GM21825 (cell line): Measurements from ENCODE around the gene CDK5RAP3.
"Not testable (repeated sequence)": the region's sequence is repeated elsewhere in the genome, so short reads cannot be mapped to it uniquely, and the experiment has no call there.

ENCODE experiments used
- ATAC-seq: cut with Tn5 transposase; IDR thresholded peaks from one replicate; pipeline ENCODE4 v1.9.1; 2021; ENCODE audit warnings: mild to moderate bottlenecking, moderate library complexity; ENCODE audit not compliant: unreplicated experiment

CDK5RAP3 gene, protein sequence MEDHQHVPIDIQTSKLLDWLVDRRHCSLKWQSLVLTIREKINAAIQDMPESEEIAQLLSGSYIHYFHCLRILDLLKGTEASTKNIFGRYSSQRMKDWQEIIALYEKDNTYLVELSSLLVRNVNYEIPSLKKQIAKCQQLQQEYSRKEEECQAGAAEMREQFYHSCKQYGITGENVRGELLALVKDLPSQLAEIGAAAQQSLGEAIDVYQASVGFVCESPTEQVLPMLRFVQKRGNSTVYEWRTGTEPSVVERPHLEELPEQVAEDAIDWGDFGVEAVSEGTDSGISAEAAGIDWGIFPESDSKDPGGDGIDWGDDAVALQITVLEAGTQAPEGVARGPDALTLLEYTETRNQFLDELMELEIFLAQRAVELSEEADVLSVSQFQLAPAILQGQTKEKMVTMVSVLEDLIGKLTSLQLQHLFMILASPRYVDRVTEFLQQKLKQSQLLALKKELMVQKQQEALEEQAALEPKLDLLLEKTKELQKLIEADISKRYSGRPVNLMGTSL

GRCh38 chr17:47970725-47971499, at the start of gene CDK5RAP3:
CDK5RAP3 (plus strand) TSS chr17:47971113; CDS start chr17:47971147, 34 bp downstream.
- ATAC-seq = peak; percentile 95

GRCh38 chr17:47924785-47925677, 45.9 kb upstream of the CDK5RAP3 start:
- no peak for ATAC-seq

GRCh38 chr17:47925678-47925988, 45.3 kb upstream of the CDK5RAP3 start:
- no peak for ATAC-seq

DNA sequence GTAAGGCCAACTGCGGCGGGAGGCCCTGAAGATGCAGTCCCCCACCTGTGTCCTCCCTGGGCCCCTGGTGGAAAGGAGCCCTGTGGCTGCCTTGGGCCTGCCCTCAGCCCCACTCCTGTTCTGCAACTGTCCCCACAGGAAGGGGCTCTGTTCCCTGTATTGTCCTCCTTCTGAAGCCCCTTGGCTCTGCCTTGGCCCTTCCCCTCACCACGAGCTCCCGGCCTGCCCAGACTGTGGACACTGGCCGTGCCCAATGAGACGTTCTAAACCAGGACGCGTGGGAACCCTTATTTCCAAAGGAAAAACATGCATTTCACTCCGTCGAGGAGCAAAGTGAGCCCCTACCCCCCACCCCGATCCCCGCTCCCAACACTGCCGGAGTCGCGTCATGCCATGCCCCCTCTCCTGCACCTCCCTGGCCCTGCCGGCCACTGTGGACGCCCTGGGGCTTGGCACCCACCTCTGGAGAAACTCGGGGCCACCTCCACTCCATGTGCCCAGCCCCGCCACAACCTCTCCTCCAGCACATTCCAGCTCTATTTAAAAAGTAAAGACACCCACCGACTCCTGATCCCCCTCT, 43.0 kb upstream of the CDK5RAP3 start:
- no peak for ATAC-seq

GRCh38 chr17:47928415-47928814, 42.5 kb upstream of the CDK5RAP3 start:
- no peak for ATAC-seq

GRCh38 chr17:47929218-47930000, 41.5 kb upstream of the CDK5RAP3 start:
- ATAC-seq = no peak

DNA sequence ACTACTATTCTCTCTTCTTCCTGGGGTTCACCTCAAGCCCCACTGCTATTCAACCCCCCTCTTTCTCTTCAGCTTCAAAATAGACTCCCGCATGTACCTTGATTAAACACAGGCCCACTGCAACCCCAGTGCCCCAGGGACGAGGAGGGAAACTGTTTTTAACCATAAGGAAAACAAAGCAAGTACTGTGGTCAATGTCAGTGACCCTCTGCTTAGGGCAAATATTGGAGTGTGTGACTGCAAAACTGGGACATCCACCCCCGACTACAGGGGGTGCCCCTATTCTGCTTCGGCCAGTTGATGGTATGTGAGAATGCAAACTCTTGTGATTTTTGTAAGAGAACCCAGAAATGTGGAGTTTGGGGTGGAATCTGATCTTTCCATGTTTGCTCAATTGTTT, 39.1 kb upstream of the CDK5RAP3 start:
- no peak for ATAC-seq

- ATAC-seq = no peak
Measured at GRCh38 chr17:47934856-47935255, 36.1 kb upstream of the CDK5RAP3 start.

GRCh38 chr17:47935468-47935867, 35.4 kb upstream of the CDK5RAP3 start:
- not testable (repeated sequence) for ATAC-seq

DNA sequence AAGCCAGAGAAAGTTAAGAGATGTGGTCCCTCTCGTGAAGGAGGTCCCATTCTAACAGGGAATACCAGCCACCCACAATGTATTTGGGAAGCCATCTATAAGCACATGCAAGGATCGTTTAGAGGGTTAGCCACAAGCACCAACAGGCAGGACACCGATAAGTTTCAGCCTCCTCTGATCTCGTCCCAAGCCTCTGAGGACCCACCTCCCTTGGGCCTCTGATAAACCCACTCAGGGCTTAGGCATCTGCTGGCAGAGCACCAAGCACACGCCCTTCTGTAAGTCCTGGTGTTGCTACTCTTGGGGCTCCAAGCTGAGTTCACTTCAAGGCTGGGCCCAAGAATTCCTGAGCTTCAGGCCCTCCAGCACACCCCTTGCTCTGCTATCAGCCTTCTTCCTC, 35.0 kb upstream of the CDK5RAP3 start:
- no peak for ATAC-seq

DNA sequence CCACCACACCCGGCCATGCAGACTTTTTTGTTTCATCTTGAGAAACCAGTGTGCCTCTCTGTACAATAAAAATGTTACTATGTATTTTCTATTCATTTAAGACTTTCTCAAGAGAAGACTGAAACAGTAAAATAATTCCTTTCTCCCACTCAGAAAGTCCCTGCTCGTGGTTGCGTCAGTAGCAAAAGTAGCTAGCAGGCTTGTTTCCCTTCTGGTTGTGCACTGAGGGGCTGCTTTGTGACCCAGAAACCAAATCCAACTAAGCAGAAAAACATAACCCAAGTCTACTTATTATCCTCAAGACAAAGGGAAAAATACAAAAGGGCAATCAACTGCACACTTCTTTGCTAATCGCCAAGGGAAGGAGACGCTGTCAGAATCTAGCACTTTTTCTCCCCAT, 33.0 kb upstream of the CDK5RAP3 start:
- no peak for ATAC-seq

GRCh38 chr17:47941246-47942095, 29.4 kb upstream of the CDK5RAP3 start, which contains the start of gene PNPO:
PNPO (plus strand) TSS chr17:47941571; CDS start chr17:47941676, 105 bp downstream.
- ATAC-seq = peak; percentile 84

DNA sequence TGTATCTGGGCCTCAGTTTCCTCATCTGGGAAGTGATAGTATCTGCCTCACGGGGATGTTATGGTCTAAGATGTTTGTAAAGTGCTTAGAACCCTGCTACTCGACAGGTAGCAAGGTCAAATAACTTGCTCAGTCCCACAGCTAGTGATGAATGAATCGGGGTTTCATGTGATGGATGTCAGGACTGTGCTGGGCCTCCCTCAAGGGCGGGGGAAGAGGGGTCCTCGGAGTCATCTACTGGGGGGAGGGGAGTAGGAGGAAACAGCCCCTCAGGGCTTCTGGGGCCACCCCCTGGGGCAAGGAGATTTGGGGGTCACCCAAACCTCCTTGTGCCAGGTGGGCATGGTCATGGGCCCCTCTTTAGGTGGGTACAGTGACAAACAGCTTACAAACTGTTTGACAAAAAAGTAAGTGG, 28.8 kb upstream of the CDK5RAP3 start:
- no peak for ATAC-seq

DNA sequence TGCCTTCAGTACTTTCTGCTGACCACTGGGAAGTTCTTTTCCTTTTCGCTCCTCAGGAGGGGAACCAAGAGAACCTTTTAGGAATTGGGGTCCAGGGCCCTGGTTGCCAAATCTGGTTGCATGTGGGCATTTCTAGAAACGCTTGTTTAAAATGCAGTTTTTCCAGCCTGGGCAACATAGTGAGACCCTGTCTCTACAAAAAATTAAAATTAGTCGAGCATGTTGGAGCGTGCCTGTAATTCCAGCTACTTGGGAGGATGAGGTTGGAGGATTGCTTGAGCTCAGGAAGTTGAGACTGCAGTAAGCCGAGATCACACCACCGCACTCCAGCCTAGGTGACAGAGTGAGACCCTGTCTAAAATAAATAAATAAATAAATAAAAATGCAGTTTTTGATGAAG, 28.3 kb upstream of the CDK5RAP3 start:
- ATAC-seq = no peak

- no peak for ATAC-seq
Measured at GRCh38 chr17:47945080-47945479, 25.8 kb upstream of the CDK5RAP3 start.

- ATAC-seq = no peak
Measured at GRCh38 chr17:47945529-47946508, 25.1 kb upstream of the CDK5RAP3 start.

DNA sequence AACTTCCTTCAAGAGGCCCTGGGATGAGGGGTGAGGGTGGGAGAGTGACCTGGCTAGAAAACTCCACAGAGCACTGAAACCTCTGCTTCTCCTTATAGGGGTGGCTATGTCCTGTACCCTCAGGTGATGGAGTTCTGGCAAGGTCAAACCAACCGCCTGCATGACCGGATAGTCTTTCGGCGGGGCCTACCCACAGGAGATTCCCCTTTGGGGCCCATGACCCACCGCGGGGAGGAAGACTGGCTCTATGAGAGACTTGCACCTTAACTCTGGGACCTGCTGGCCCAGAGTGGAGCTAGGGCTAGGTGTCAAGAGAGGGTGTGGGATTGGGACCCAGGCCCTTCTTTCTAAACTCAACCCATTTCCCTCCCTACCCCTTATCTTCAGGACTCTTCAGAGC, 24.4 kb upstream of the CDK5RAP3 start:
- no peak for ATAC-seq

- peak; percentile 36 for ATAC-seq
Measured at GRCh38 chr17:47946929-47947397, 23.9 kb upstream of the CDK5RAP3 start.
